Measurements from ENCODE around the gene KRTAP5-3.

- TF ChIP-seq SMC3 (conservative IDR thresholded peaks at IDR 0.05; ENCODE audit: poor library complexity) (no peak), CTCF (IDR thresholded peaks at IDR 0.05; ENCODE audit: poor library complexity, severe bottlenecking) (no peak), EZH2 (IDR thresholded peaks at IDR 0.05; ENCODE audit: borderline replicate concordance, insufficient read depth, low read length, poor library complexity, severe bottlenecking) (no peak), TAF1 (IDR thresholded peaks at IDR 0.05; ENCODE audit: low read depth) (no peak), POLR2AphosphoS5 (IDR thresholded peaks at IDR 0.05) (no peak), REST (IDR thresholded peaks at IDR 0.05; ENCODE audit: borderline replicate concordance) (no peak), EP300 (conservative IDR thresholded peaks at IDR 0.05; ENCODE audit: poor library complexity, severe bottlenecking) (no peak)
These were observed 31.4 kb downstream of the KRTAP5-3 start for GRCh38 chr11:1576825-1577224.
